VCaP (cell line): ENCODE measurements around the gene LIMK2.
A peak's percentile ranks its signal among the peaks of the same experiment; 100 is the strongest.

Source experiments
- H3K27ac ChIP-seq: fragments of 450-650 bp; 2 replicates; pipeline ENCODE4 v1.5.1; 2017
- CTCF ChIP-seq: fragments of 450-650 bp; conservative IDR thresholded peaks from 2 replicates; pipeline ENCODE4 v1.5.1; 2017; ENCODE audit warnings: mild to moderate bottlenecking, moderate library complexity

Gene LIMK2

GRCh38 chr22:31288496-31289240 lies 76.6 kb downstream of the LIMK2 start:
- no peak overlapping the region for H3K27ac ChIP-seq

GRCh38 chr22:31289344-31289743 lies 77.2 kb downstream of the LIMK2 start:
- no peak for TF ChIP-seq CTCF
- H3K27ac ChIP-seq, result no peak overlapping the region

More at GRCh38 chr22:31288496-31289240, 76.6 kb downstream of the LIMK2 start:
- TF ChIP-seq CTCF, result no peak

GRCh38 chr22:31290494-31291471 lies 78.7 kb downstream of the LIMK2 start:
- H3K27ac ChIP-seq, result peak overlapping the region; percentile 67
- TF ChIP-seq CTCF, result no peak

DNA sequence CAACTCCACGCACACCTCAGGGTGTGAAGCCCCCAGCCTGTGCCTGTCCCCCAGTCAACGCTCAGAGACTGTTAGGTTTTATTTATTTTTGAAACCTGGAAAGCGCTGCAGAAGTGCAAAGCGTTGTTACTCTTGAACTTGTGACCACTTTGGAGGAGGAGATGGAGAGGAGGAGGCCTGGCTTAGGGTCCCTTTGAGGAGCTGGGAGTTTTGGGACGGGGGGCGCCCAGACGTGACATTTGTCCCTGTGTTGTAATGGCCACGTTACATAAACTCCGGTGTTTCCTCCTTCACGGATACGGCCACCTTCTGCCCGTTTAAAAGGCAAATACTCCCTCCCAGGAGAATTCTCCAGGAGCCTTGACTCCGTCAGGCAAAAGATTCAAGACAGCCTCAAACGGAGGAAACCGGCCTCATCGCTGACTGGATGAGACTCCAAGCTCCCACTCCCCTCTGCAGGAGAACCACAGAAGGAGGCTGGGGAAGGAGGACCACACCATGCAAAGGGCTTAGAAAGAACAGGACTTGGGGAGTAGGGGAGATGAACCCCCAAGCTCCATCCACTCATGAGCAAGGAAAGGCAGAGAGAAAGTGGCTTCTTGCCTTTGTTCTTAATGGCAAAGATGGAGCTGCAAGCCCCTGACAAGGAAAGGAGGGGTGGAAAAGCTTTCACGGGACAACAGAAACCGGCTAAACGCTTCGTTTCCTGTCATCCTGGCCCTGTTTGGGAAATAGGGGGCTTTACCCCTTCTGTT lies 79.6 kb downstream of the LIMK2 start:
- H3K27ac ChIP-seq, result peak overlapping the region; percentile 67
- no peak for TF ChIP-seq CTCF

DNA sequence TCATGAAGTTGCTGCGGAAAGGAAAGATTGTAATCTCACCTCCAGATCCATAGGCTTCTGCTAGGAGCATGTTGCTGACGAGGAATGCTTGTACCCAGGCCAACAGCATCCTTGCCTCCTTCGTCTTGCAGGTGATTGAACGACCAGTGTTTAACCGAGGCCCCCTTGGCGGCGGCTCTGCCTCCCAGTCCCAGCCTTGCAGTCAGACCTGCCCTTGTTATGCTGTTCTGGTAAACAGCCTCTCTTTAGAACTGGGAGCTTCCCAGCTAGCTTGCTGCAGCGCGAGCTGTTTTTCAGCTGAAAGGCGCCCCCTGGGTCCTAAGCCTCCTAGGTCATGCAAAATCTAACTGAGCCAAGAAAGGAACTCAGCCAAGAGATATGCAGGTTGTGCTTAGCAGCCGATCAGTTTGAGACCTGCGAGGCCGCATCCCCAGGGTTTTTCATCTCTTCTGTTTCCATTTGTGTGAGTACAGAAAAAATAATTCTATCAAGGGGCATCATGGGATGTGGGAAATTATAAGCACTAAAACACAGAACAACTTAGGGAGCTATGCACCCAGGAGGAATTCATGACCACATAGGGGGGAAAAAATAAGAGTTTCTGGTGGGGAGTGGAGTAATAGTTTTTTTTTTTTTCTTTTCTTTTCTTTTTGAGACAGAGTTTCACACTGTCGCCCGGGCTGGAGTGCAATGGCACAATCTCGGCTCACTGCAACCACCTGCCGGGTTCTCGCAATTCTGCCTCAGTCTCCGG lies 80.3 kb downstream of the LIMK2 start, which contains the start of gene PIK3IP1:
PIK3IP1 (minus strand) TSS at position 253 of the 754 bp plus-strand sequence; CDS start at position 109, 144 bp downstream.
- TF ChIP-seq CTCF, result peak; percentile 53
- H3K27ac ChIP-seq, result peak within 1 kb of the TSS; percentile 67

DNA sequence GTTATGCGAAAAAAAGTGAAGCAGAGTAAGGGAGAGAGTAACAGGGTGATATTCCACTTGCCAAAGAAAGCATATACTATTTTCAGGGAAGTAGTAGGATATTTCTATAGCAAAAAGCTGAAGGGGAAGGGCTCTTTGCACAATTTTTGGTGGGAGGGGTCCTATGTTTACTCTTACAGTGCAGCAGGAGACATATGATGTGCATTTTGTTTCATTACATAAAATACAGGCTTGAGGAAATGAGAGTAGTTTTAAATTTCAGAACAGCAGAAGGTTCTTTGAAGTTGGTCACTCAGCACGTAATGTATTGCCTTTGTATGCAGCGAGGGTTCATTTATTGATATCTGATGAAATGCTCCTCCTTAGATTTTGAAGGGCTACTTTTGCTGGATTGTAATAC lies 83.3 kb downstream of the LIMK2 start:
- no peak for TF ChIP-seq CTCF
- H3K27ac ChIP-seq, result no peak overlapping the region
